A549 (cell line): ENCODE data around the gene LCAT. TPM values are rescaled to one million over a fixed set of nuclear protein-coding genes. Genes with fewer than 3 reads are reported as not detected.
A peak's percentile ranks its signal among the peaks of the same experiment; 100 is the strongest.

Experiments
- ATAC-seq, 2 experiments: fragments of 200-7000 bp in 1 of 2; fragments of >200 bp in 1 of 2; cut with Nextera tagmentation in 1 of 2; cut with Tn5 transposase in 1 of 2; 3 replicates each; pipeline versions ENCODE4 v1.8.0 to v1.9.1; 2018 to 2020; ENCODE audit warnings: mild to moderate bottlenecking in 1 of 2, moderate library complexity in 1 of 2
- CTCF ChIA-PET: fragments of 300-600 bp; sonication (Branson Sonifier 250); formaldehyde crosslinking; extraction: SDS; loops from one replicate; lab custom pipeline; 2021; ENCODE audit warnings: antibody characterized with exemption, inconsistent platforms; lab: Yijun Ruan, JAX
- POLR2A ChIA-PET: fragments of 350-600 bp; formaldehyde crosslinking; extraction: SDS; loops from one replicate; lab custom pipeline; 2021; ENCODE audit warnings: antibody characterized with exemption, inconsistent platforms; lab: Yijun Ruan, JAX
- DNase-seq, 2 experiments: peaks; one replicate each; pipeline versions ENCODE4 v3.0.0 to v3.0.0-alpha.2; 2011 to 2016; ENCODE audit warnings: low read depth in 1 of 2, low spot score in 1 of 2
- FAIRE-seq: peaks from 2 replicates; lab custom pipeline; 2011; peaks lifted over from hg19 to GRCh38; lab: Jason Lieb, UNC
- H3K27ac ChIP-seq, 2 experiments: fragments of >200 bp; sonication (Bioruptor Twin); formaldehyde crosslinking; 3 replicates each; pipeline ENCODE4 v1.5.1; 2016 to 2017
- H3K4me1 ChIP-seq: fragments of >200 bp; sonication (Bioruptor Twin); formaldehyde crosslinking; 3 replicates; pipeline ENCODE4 v1.6.1; 2016
- H3K4me2 ChIP-seq: fragments of >200 bp; sonication (Bioruptor Twin); formaldehyde crosslinking; 3 replicates; pipeline ENCODE4 v1.6.1; 2016
- H3K4me3 ChIP-seq: fragments of >200 bp; sonication (Bioruptor Twin); formaldehyde crosslinking; 3 replicates; pipeline ENCODE4 v1.5.1; 2016
- H3K9me3 ChIP-seq: fragments of >200 bp; sonication (Bioruptor Twin); formaldehyde crosslinking; 3 replicates; pipeline ENCODE4 v1.6.1; 2016
- ATOH8 ChIP-seq: fragments of 250-450 bp; sonication (Bioruptor Pico); IDR thresholded peaks from 2 replicates; pipeline ENCODE4 v1.5.0; 2020; ENCODE audit warnings: low read depth, mild to moderate bottlenecking, moderate library complexity
- BCL3 ChIP-seq: fragments of >200 bp; sonication (Bioruptor Twin); formaldehyde crosslinking; IDR thresholded peaks from 3 replicates; pipeline ENCODE4 v1.6.1; 2016
- CBX8 ChIP-seq: fragments of 200-600 bp; sonication (generic); IDR thresholded peaks from 2 replicates; pipeline ENCODE4 v1.6.1; 2016
- CEBPB ChIP-seq, 2 experiments: fragments of >200 bp in 1 of 2; sonication (Bioruptor Twin) in 1 of 2; formaldehyde crosslinking in 1 of 2; IDR thresholded peaks; 2 replicates each; pipeline ENCODE4 v1.6.1; 2012 to 2016
- E2F6 ChIP-seq: IDR thresholded peaks from 2 replicates; pipeline ENCODE4 v1.6.1; 2012; ENCODE audit warnings: low read depth, borderline replicate concordance
- EHF ChIP-seq: fragments of 250-450 bp; sonication (Bioruptor Pico); IDR thresholded peaks from 2 replicates; pipeline ENCODE4 v1.5.0; 2020; ENCODE audit warnings: mild to moderate bottlenecking
- ELK1 ChIP-seq: fragments of 150-350 bp; IDR thresholded peaks from 2 replicates; pipeline ENCODE4 v1.6.1; 2014; ENCODE audit warnings: low read depth, mild to moderate bottlenecking, low read length
- FOSB ChIP-seq: fragments of 250-450 bp; sonication (Bioruptor Pico); IDR thresholded peaks from 2 replicates; pipeline ENCODE4 v1.5.0; 2020; ENCODE audit warnings: mild to moderate bottlenecking, moderate library complexity
- HEYL ChIP-seq: fragments of 250-450 bp; sonication (Bioruptor Pico); IDR thresholded peaks from 2 replicates; pipeline ENCODE4 v1.8.0; 2021; ENCODE audit warnings: mild to moderate bottlenecking, moderate library complexity
- HMGXB4 ChIP-seq: fragments of 250-450 bp; sonication (Bioruptor Pico); IDR thresholded peaks from 2 replicates; pipeline ENCODE4 v1.5.0; 2021; ENCODE audit warnings: mild to moderate bottlenecking, moderate library complexity, borderline replicate concordance
- HOXA7 ChIP-seq: fragments of 250-450 bp; sonication (Bioruptor Pico); IDR thresholded peaks from 2 replicates; pipeline ENCODE4 v1.5.0; 2020; ENCODE audit warnings: mild to moderate bottlenecking, moderate library complexity
- KDM5A ChIP-seq: fragments of 200-600 bp; sonication (generic); IDR thresholded peaks from 2 replicates; pipeline ENCODE4 v1.6.1; 2016; ENCODE audit warnings: antibody characterized with exemption, mild to moderate bottlenecking
- MAFK ChIP-seq: fragments of 450-650 bp; IDR thresholded peaks from 2 replicates; pipeline ENCODE4 v1.6.1; 2014; ENCODE audit not compliant: partially characterized antibody
- MYC ChIP-seq: IDR thresholded peaks from 2 replicates; pipeline ENCODE4 v1.6.1; 2012; ENCODE audit warnings: mild to moderate bottlenecking, inconsistent platforms, low read length, improper control_type of control experiment, borderline replicate concordance
- NFE2L2 ChIP-seq: fragments of 150-350 bp; conservative IDR thresholded peaks from 2 replicates; pipeline ENCODE4 v1.6.1; 2014; ENCODE audit warnings: low read length
- NR3C1 ChIP-seq: fragments of >200 bp; sonication (Bioruptor Twin); formaldehyde crosslinking; IDR thresholded peaks from 3 replicates; pipeline ENCODE4 v1.6.1; 2017
- POLR2AphosphoS2 ChIP-seq: conservative IDR thresholded peaks from 2 replicates; pipeline ENCODE4 v1.6.1; 2012; ENCODE audit warnings: low read length, improper control_type of control experiment, inconsistent platforms
- TFCP2L1 ChIP-seq: fragments of 250-450 bp; sonication (Bioruptor Pico); IDR thresholded peaks from 2 replicates; pipeline ENCODE4 v1.5.0; 2021; ENCODE audit warnings: mild to moderate bottlenecking
- USF2 ChIP-seq: fragments of 450-650 bp; IDR thresholded peaks from 2 replicates; pipeline ENCODE4 v1.6.1; 2014; ENCODE audit warnings: antibody characterized with exemption
- ZC3H11A ChIP-seq: fragments of 450-650 bp; IDR thresholded peaks from 2 replicates; pipeline ENCODE4 v1.6.1; 2014; ENCODE audit warnings: antibody characterized with exemption, mild to moderate bottlenecking
- WGBS: methylation state at CpG from one replicate; pipeline ENCODE4 v1.1.6; 2017; ENCODE audit errors: missing lambda C conversion rate; 5-methylcytosine and 5-hydroxymethylcytosine counted together
- polyA plus RNA-seq, 4 experiments: library from polyadenylated mRNA; depleted of rRNA in 3 of 4; stranded (reverse); fragments of >200 nt; fragmentation: RNase III in 1 of 4; extraction: RNeasy Plus Mini Kit Qiagen cat#74134 plus additional on column Dnase treatment in 1 of 4; gene quantifications; 2 replicates in 3 of 4; 3 replicates in 1 of 4; pipeline ENCODE4 v1.2.3, GENCODE V29; 2011 to 2017

Gene LCAT
- polyA plus RNA-seq, 2 of the 4 experiments (the other 2 are of a cell fraction): 1.7 to 8.4 TPM

GRCh38 chr16:67935101-67935401, 8.9 kb downstream of the LCAT start:
- peak overlapping the region; percentile 88 to 96 for H3K27ac ChIP-seq
- ATAC-seq (peak in 1 of 2 experiments; percentile 1; a peak in 3 of 6 replicates), FAIRE-seq (no peak), DNase-seq (no peak)
- H3K9me3 ChIP-seq: no peaks in the 10 kb centered on the region
- H3K4me1 ChIP-seq: peaks cover 16% of the 10 kb centered on the region; the same call in 2 of the 3 replicates
- POLR2A ChIA-PET: interaction anchor here (1.0 to 1.5 kb wide), 7 partner anchors 10 to 129 kb away, joined by 3 to 9 read pairs (median 4); partner anchors contain the start of genes DDX28, DUS2, RANBP10 and TSNAXIP1
- peak overlapping the region; percentile 76 for H3K4me3 ChIP-seq
- CTCF ChIA-PET: interaction anchor here (1.0 to 22.2 kb wide), 10 partner anchors 9 to 414 kb away, joined by 3 to 370 read pairs (median 10); partner anchors contain the start of genes EDC4 and NRN1L
- WGBS: 20% methylated on average over 13 of the region's 13 CpGs
- TF ChIP-seq ATOH8 (CRISPR knock-in tag) (no peak), HOXA7 (CRISPR knock-in tag) (no peak), CEBPB (IDR thresholded peaks at IDR 0.05) (no peak)
- H3K4me2 ChIP-seq: peak overlapping the region; percentile 89

GRCh38 chr16:67934306-67935100, 9.4 kb downstream of the LCAT start:
- TF ChIP-seq FOSB (CRISPR knock-in tag) (no peak), E2F6 (no peak), KDM5A (no peak), USF2 (no peak), TFCP2L1 (CRISPR knock-in tag) (no peak)
- DNase-seq (no peak), ATAC-seq (no peak), FAIRE-seq (no peak)
- ChIA-PET POLR2A (no interaction called here), CTCF (interaction anchor here (0.7 to 22.2 kb wide), 8 partner anchors 9 to 414 kb away, joined by 3 to 370 read pairs (median 15); partner anchors contain the start of genes EDC4 and NRN1L)
- peak overlapping the region; percentile 88 to 96 for H3K27ac ChIP-seq
- peak overlapping the region; percentile 89 for H3K4me2 ChIP-seq
- WGBS: 93% methylated on average over 13 of the region's 13 CpGs
- H3K4me1 ChIP-seq: peaks cover 16% of the 10 kb centered on the region; the same call in 2 of the 3 replicates
- H3K9me3 ChIP-seq: no peaks in the 10 kb centered on the region
- H3K4me3 ChIP-seq: peak overlapping the region; percentile 76

GRCh38 chr16:67933805-67934204, 10.1 kb downstream of the LCAT start:
- Histone ChIP-seq H3K27ac (no peak overlapping the region), H3K4me2 (no peak overlapping the region), H3K9me3 (no peaks in the 10 kb centered on the region), H3K4me3 (no peak overlapping the region), H3K4me1 (peaks cover 16% of the 10 kb centered on the region; the same call in 2 of the 3 replicates)
- ChIA-PET POLR2A (no interaction called here), CTCF (interaction anchor here (0.6 to 22.2 kb wide), 11 partner anchors 8 to 413 kb away, joined by 3 to 370 read pairs (median 8); partner anchors contain the start of genes EDC4 and NRN1L)
- no peak for ATAC-seq
- TF ChIP-seq ATOH8 (CRISPR knock-in tag) (no peak), ELK1 (no peak), MYC (no peak), HOXA7 (CRISPR knock-in tag) (no peak), BCL3 (no peak), NR3C1 (no peak), CBX8 (no peak), NFE2L2 (no peak), HMGXB4 (CRISPR knock-in tag) (no peak), MAFK (no peak), POLR2AphosphoS2 (no peak), ZC3H11A (no peak), EHF (no peak), HEYL (CRISPR knock-in tag) (no peak)
- FAIRE-seq: no peak
- WGBS: 81% methylated on average over 7 of the region's 7 CpGs
- no peak for DNase-seq
